T-helper 2 cell (primary cell): Measurements from ENCODE around the gene CERS6.
"Not testable (repeated sequence)": the region's sequence is repeated elsewhere in the genome, so short reads cannot be mapped to it uniquely, and the experiment has no call there.

Experiments
- DNase-seq, 5 experiments: peaks; one replicate each; pipeline versions ENCODE4 v3.0.0 to v3.0.0-alpha.2; 2012 to 2022
- total RNA-seq, 2 donors: gene quantifications; one replicate each; lab custom pipeline; 2026; lab: John Stamatoyannopoulos, UW

The CERS6 gene, protein sequence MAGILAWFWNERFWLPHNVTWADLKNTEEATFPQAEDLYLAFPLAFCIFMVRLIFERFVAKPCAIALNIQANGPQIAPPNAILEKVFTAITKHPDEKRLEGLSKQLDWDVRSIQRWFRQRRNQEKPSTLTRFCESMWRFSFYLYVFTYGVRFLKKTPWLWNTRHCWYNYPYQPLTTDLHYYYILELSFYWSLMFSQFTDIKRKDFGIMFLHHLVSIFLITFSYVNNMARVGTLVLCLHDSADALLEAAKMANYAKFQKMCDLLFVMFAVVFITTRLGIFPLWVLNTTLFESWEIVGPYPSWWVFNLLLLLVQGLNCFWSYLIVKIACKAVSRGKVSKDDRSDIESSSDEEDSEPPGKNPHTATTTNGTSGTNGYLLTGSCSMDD
- 33.2 to 38.7 reads per million in 2 donors for total RNA-seq

DNA sequence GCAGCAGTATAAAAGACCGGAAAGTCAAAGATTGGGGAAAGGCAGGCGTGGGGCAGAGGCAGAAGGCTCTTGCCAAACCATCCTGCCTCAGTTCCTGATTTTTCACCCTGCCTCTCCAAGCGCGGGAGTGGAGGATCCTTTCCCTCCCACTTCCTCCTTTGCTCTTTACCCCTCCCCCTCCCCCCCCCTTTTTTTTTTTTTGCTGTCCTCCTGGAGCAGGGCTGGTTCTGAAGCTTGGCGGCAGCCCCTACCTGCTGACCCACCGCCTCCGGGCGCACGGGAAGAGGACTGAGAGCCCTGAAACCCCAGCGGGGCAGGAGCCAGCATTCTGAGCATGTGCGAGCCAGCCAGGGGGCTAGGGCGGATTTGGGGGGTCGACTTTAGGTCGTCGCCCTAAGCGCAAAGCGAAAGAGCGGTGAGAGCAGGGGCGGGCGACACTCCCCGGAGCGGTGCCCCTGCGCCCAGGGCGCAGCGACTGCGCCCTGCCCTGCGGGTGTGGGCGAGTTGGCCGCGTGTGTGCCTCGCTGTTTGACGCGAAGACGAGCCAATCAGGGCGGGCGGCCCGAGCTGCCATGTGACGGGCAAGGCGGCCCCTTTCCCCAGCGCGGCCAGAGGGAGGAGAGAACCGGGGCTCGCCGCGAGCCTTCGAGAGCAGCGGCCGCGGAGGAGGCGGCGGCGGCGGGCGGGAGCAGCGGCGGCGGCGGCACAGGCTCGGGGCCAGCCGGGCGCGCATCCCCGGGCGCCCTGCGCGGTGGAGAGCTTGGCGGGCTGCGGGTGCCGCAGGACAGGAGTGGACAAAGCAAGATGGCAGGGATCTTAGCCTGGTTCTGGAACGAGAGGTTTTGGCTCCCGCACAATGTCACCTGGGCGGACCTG is at the start of gene CERS6:
Gene CERS6, plus strand, starts transcription at position 628 of the 876 bp plus-strand sequence. Its CDS starts 177 bp downstream, at position 805.
- peak; percentile 20 to 94 (median 70) for DNase-seq

DNA sequence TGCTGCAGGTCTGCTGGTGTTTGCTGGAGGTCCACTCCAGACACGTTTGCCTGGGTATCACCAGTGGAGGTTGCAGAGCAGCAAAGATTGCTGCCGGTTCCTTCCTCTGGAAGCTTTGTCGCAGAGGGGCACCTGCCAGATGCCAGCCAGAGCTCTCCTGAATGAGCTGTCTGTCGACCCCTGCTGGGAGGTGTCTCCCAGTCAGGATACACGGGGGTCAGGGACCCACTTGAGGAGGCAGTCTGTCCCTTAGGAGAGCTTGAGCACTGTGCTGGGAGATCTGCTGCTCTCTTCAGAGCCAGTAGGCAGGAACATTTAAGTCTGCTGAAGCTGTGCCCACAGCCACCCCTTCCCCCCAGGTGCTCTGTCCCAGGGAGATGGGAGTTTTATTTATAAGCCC is 43.8 kb upstream of the CERS6 start:
- not testable (repeated sequence) for DNase-seq

DNA sequence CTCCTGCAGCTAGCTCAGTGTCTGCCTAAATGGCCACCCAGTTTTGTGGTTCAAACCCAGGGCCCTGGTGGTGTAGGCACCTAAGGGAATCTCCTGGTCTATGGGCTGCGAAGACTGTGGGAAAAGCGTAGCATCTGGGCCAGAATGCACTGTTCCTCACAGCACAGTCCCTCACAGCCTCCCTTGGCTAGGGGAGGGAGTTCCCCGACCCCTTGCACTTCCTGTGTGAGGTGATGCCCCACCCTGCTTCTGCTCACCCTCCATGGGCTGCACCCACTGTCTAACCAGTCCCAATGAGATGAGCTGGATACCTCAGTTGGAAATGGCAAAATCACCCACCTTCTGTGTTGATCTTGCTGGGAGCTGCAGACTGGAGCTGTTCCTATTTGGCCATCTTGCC is 43.0 kb upstream of the CERS6 start:
- DNase-seq, result not testable (repeated sequence)

DNA sequence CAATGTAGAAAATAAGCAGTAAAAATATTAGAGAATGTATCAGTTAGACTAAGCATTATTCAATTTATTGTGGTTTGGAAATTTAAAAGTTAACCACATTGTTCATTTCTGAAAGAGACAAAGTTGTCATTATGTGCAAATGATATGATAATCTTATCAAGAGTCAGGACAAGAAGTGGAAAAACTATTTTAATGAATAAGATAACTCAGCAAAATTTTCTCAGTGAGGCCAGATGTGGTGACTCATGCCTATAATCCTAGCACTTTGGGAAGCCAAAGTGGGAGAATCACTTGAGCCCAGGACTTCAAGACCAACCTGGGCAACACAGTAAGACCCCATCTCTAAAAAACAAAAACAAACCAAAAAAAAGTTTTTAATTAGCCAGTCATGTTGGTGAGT is 39.5 kb upstream of the CERS6 start:
- DNase-seq, result no peak

DNA sequence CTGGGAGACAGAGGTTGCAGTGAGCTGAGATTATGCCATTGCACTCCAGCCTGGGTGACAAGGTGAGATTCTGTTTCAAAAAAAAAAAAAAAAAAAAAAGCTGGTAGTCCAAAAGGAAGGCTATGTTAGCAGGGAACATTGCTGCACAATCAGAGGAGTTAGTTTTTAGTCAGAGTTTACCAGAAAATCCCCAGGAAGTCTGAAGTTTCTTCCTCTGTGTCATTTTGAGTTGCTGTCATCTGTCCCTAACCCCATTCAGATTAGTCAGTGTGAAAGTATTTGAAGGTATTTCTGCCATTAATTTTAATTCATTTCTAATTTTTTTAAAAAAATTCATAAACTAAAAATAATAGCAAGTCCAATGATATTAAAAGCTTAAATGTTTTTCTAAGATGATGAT is 33.5 kb upstream of the CERS6 start:
- DNase-seq, result no peak

DNA sequence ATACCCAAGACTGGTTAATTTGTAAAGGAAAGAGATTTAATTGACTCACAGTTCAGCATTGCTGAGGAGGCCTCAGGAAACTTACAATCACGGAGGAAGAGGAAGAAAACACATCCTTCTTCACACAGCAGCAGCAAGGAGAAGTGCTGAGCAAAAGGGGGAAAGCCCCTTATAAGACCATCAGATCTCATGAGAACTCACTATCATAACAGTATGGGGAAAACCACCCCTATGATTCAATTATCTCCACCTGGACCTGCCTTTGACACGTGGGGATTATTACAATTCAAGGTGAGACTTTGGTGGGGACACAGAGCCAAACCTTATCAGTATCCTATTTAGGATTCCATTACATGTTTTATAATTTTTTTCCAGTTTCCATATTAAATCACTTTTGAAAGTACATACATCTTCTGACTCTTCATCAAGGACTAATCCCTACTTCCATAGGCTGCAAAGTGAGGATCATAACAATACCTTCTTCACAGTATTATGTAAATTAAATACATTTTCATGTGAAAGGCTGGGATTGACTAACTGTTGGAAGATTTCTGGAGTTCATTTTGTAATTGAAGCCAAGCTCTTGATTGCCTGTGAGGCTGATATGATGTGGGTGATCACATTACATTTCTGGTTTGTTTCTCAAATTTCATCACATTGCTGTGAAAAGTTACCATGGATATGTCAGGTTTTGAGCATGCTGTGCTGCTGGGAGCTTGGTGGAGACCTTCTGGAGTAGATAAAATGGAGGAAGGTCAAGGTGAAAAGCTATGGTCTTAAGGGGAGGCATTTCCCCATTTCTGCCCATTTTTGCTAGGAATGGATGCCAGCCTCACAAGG is 31.7 kb upstream of the CERS6 start:
- DNase-seq, result no peak

DNA sequence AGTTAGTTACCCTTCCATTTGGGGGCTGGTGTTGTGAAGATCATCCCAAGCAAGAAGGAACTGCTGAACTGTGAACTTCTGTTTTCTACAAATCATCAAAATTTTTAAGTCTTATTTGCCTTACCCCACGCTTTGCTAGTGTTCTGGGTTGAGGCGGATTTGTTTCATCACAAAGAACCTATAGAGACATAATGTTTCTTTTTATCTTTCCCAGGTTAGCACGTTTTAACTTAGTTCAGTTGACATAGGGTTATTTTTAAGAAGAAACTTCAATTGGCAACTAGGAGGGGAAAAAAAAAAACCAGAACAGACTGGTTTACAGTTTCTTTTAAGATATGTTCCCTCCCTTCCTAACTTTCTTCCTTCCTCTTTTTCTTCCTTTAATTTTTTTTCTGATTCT is 31.1 kb upstream of the CERS6 start:
- DNase-seq, result no peak

DNA sequence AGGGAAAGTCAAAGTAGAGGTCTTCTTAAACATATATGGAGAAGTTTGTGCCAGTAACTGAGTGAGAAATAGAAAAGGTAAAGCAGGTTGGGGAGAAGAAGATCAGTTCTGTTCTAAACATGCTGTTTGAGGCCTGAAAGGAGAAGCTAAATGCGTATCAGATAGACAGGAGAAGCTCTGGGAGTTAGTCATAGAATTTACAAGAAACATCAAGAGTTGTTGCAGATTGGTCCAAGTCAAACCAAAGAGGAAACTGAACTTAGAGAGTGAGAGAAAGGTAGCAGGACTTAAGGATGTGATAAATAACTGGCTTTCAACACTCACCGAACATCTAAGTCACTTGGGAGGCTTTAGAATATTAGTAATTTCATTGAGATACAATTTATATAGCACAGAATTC is 29.2 kb upstream of the CERS6 start:
- DNase-seq, result no peak

DNA sequence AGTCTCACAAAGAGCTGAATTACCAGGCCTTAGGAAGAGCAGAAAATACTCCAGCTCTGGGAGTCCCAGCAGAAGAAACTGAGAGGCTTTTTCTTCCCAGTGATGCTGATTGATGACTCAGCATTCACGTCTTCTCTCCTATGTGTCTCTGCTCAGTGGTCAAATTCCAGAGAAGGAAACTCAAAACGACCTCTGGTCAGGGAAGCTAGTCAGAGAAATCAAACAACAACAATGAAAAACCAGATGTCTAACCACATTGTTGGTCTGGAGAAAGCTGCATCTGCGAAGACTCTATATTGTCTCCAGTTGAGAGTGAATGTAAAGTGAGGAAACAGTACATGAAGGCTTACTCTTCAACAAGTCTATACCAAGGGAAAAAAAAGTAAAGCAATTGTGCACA is 28.6 kb upstream of the CERS6 start:
- DNase-seq, result no peak

DNA sequence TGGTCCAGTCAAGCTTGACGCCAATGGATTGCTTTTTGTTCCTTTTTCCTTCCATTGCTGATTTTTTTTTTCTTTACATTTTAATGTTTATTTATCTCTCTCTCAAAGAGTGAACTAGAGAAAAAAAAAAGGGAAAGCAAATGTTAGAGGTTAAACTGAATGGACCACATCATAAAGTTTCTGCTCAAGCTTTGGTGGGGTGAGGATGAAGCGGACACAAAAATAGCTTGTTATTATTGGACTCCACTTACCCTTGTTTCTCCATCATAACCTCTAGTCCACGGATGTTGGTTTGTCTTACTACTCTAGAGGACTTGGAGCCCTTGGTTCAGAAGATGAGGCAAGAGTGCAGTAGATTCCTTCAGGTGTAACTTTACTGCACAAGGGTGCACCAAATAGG is 27.6 kb upstream of the CERS6 start:
- DNase-seq, result no peak

DNA sequence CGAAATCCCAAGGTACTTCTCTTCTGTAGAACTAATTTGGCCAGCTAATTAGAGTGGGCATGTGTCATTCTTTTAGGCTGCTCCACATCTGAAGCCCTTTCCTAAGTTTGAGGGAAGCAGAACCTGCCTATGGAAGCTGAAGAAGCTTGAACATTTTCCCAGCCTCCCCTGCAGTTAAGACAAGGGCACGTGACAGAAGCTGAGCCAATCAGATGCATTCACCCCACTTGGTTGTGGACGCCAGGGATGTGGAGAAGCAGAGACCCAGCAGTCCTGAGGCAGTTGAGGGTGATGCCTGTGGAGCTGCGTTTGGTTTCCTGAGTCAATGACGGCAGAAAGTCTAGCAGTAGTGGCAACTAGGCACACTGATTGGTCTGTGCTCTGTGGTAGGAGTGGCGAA is 26.1 kb upstream of the CERS6 start:
- DNase-seq, result no peak

DNA sequence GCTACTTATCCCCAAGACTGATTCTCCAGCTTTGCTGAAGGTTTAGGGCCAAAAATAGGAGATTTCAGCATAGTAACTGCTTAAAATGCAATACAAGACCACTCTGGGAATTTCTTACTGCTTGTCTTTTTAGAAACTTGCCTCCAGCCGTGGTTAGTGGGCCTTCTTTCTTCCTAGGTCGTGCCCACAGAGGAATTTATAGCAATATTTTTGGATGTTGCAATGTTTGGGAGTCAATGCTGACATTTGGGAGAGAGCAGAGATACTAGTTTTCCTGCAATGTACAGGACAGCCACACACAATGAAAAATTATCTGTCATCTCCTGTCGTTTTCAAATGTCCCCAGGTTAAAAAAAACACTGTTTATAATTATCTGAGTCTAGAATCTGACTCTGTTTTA is 25.6 kb upstream of the CERS6 start:
- DNase-seq, result no peak

DNA sequence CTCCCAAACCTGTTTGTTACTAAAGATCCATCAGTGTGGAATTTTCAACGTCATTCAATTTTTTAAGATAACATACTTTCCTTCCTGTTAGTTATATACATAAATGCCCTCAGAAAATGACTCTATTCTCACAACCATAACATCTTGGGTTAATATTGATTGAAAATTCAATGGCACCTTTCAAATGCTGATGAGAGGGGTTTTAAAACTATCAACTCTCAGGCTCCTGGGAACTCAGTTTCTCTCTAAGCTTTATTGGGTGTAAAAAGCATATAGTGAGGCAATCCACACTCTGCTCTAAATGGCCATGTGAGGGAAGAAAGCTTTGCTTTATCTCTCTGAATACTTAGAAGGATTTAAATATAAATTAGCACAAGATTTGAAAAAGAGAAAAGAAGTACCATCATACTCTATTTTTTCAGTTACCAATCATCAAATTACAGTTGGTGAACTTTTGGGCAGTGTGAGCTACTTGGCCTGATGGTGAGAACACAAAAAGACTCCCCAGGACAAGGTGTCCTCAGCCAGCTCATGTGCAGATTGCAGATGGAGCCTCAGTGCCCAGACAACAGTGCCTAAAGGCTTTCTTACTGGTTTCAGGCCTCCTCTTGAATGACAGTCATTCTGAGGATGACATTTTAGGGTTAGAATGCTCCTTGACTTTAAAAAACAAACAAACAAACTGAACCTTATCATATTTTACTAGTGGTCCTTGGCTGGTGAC is 24.6 kb upstream of the CERS6 start:
- peak in 1 of 5 experiments; percentile 47 for DNase-seq

DNA sequence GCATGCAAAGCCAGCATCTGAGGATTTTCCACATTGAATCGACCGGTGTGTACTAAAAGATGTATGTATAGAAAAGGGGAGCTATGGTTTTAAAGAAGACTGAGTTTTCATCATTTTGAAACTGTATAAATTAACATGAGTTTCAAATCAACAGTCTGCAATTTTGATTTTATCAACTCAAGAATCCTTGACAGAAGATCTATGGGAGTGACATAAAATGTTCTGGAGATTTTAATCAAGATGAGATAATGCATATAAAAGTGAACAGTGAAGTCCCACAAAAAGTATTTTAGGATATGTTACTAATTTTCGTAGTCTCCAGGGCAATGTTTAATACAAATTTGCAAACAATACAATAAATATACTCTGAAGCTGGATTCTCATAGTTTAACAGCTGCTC is 24.0 kb upstream of the CERS6 start:
- DNase-seq, result peak in 1 of 5 experiments; percentile 51

DNA sequence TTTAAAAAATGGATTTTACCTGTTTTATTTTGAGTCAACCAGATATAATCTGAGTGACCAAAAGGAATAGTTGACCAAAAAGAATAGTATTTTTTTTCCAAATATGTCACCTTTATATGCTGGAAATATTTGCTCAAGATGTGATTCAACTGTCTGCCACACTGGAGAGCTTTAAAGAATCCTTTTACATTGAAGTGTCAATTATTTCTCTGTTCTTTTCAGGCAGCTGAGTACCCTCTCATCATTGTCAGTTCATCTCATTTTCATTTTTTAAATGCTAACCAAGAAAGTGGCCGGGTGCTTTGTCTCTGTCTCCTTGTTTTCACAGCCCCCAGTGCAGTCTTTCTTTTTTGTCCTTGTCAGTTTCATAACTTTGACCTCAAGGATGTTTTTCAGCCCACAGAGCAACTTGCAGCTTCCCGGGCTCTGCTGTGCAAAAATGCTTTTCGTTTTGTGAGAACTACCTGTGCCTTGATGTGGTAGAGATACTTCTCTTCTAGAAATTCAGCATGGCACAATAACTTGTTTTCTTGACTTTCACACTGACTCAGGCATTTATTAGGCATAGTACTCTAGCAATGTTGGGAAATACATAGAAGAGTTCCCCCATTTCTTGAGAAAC is 23.4 kb upstream of the CERS6 start:
- DNase-seq, result peak in 1 of 5 experiments; percentile 86

DNA sequence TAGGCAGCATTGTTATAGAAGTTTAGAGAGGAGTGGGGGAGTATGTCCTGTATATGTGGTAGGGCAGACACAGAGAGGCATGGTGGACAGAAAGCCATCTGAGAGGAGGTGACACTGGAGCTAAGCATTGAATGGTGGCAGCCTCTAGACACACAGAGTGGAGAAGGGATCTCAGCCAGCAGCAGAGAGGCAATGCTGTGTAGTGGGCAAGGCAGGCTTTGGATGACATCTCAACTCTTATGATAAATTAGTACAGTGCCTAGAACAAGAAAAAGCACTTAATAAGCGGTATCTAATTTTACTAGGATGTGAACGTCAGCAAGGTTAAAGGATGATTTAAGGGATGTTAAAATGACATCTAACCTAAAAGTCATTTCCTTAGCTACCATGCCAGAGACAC is 22.5 kb upstream of the CERS6 start:
- DNase-seq, result no peak

DNA sequence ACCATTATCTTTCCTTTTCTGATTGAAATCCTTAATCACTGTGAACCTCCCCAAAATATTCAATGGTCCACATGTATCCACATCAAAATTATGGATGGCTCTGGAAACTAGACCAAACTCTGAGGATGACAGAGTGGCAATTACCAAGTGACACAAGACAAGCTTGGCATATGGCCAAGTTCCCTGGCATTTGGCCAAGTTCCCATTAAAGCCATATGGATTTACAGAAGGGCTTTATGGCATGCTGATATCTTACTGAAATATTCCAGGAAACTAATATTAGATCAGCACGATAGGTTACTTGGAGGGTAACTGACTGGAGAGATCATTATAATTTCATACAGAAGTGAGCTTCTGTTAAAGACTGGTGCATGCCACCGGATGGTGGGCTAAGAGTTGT is 21.9 kb upstream of the CERS6 start:
- no peak for DNase-seq

DNA sequence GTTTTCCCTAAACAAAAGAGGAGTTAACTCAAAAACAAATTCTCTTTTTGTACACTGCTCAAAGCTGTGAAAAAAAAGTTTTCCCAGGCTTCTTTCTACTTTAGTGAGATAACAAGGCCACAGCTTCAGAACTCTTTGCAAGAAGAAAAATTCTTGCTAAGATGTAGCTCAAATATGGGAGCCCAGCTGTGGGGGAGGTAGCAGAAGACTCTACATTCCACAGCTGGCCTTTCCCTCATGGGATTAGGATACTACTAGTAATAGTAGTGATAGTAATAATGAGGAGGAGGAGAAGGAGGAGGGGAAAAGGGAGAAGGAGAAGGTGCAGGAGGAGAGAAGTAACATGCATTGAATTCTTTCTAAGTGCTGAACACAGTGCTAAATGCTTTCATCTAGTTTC is 19.2 kb upstream of the CERS6 start:
- DNase-seq, result no peak

DNA sequence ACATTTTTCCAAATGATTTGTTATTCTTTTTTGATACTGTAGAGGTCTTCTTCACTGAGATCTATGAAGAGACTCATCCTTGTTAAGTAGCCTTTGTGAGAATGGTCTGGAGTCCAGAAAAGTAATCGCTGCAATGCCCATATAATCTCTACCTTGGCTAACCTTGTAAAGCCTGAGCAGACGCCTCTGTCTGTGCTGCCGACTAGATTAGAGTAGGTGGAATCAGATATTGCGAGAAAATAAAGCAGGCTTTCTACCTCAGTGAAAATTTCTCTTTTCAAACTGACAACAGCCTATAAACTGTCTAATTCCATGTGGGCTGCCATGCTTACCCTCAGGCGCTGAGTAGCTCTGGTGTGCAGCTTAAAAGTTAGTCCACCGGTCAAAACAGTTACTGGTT is 17.5 kb upstream of the CERS6 start:
- no peak for DNase-seq

DNA sequence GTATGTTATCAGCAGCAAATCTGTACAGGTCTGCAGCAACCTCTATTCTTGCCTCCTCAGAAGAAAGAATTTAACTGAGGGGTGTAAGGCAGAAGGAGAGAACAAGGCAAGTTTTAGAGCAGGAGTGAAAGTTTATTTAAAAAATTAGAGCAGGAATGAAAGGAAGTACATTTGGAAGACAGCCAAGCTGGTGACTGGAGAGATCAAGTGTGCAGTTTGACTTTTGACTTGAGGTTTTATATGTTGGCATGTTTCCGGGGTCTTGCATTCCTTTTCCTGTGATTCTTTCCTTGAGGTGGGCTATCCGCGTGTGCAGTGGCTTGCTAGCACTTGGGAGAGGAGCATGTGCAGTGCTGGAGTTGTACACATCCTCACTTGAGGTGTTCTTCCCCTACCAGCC is 16.5 kb upstream of the CERS6 start:
- DNase-seq, result no peak

DNA sequence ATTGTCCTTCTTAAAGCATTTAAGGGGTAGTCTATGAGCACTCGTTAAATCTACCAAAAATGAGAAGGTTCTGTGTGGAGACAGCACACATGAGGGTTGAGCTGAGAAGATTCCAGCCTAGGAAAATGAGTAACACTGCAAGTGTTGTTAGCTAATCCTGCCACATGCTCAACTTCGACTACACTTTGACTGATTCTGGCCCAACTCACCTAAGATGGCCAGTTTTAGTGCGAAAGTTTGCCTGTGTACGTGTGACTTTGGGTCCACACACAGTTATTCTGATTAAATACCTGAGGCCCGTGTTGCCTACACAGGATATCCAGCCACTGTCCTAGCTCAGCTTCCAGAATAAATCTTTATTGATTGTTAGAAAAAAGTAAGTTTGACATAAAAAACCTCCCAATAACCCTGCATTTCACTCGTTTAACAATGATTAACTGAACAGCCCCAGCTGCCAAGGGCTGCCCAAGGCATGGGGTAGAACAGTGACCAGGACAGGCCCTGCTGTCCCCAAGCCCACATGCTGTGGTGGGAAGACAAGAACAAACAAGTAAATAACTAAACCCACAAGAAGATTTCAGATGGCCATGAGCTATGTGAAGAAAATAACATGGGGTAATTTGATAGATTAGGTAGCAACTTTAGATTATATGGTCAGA is 14.7 kb upstream of the CERS6 start:
- DNase-seq, result no peak
